NCI-H2081 (cell line): ENCODE measurements around the gene IQUB.
"Not testable (repeated sequence)": the region's sequence is repeated elsewhere in the genome, so short reads cannot be mapped to it uniquely, and the experiment has no call there.

ENCODE experiments used
- DNase-seq, 2 experiments: peaks; one replicate each; lab custom pipeline; 2025; lab: John Stamatoyannopoulos, UW

The IQUB gene

DNA sequence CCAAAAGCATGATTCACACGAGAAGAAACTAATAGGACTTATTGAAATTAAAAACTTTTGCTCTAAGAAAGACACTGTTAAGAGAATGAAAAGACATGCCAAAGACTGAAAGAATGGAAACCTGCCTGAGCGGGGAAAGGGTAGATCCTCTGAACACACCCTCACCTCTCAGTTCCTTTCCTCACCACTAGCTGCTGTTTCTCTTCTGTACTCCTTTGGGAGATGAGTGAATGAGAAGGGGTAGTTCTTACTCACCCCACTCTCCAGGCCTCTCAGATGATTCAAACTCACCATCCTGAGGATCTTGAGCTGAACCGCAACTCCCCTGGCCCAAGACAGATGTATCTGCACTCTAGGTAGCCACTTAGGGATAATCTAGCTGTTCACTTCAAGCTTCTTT lies 41.9 kb downstream of the IQUB start:
- DNase-seq, result no peak

DNA sequence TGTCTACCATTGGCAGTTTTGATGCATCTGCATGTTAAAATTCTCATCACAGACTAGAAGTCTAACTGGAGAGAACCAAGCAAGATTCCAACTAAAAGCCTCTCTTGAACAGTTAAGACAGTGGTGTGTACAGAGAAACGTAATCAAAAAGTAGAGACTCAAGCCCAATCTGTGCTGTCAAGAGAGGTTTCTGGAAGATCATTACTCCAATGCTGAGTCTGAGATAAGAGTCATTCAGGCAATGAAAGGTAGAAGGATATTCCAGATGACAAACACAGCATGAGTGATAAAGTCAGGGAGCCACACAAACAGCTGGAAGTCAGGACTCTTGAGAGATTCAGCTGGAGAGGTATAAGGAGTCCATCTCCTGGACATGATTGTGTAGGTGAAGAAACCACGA lies 48.7 kb downstream of the IQUB start:
- DNase-seq, result no peak

DNA sequence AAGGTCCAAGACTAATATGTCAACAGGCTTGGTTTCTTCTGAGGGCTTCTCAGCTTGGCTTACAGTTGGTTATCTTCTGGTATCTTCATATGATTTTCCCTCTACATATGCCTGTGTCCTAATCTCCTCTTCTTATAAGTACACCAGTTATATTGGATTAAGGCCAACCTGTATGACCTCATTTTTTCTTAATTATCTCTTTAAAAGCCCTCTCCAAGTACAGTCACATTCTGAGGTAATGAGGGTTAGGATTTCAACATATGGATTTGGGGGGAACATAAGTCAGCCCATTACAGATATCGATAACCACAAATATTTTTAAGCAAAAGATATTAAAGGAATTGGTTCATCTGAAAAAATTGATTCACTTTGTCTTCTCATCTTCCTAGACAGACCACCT lies 49.2 kb downstream of the IQUB start:
- DNase-seq, result peak in 1 of 2 experiments; percentile 2

DNA sequence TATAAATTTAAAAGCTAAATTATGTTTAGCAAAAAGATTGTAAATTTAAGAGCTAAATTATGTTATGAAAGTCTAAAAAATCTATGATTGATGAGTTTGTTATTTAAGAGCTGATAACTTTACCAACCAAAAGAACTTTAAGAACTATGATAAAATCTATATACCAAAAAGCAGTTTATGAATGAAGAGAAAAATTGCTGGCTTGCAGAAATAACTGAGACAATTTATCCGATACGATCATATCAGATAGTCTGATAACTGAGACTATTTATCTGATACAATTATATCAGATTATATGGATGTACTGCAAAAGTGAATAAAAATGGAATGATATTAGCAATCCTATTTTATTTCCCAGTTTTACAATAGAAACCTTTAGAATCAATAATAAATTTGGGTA lies 50.2 kb downstream of the IQUB start:
- no peak for DNase-seq

DNA sequence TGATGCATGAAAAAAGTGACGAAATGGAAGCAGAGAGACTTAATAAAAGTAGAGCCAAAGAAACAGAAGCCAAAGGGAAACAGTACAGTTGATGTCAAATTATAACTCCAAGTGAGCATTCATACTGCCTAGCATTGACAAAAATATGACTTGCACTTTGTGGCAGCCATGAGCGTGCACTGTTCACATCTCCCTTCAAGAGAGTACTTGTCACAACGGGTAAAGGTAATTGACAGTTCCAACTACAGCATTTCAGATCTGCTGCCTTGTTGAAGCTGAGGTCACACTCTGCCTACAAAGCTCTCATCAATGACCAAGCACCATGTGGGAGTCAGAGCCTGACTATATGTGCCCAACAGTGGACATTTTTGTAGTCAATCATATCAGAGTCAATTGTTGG lies 54.3 kb downstream of the IQUB start:
- no peak for DNase-seq

DNA sequence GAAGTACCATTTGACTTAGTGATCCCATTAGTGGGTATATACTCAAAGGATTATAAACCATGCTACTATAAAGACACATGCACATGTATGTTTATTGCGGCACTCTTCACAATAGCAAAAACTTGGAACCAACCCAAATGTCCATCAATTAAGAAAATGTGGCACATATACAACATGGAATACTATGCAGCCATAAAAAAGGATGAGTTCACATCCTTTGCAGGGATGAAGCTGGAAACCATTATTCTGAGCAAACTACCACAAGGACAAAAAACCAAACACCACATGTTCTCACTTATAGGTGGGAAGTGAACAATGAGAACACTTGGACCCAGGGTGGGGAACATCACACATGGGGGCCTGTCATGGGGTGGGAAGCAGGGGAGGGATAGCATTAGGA lies 56.3 kb downstream of the IQUB start:
- DNase-seq, result not testable (repeated sequence)

DNA sequence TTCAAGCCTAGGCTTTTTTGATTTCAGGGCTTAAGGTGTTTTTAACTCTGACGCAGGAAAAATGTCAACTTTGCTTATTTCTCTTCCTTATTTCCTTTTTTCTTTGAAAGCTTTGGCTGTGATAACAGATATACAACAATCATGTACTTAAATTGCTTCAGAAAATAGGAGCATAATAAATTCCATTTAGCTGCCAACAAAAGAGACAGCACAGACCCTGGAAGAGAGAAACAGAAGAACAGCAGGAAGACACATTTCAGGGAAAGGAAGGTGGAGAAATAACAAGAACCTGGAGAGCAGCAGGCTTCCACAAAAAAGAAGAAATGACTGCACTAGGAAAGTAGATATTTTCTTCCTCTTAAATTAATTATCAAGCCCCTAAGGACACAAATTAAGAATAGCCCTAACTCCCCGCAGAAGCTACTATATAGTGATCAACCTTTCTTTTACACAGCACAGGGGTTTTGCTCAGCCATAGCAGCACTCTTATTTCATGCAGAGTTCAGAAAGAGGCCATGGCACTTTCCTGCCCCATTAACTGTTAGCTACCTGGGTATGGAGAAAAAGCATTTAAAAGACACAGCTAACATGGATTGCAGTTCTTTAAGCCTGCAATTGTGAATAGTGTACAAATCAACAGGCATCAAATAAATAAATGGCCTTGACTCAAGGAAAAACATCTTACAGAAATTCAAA lies 61.5 kb downstream of the IQUB start:
- no peak for DNase-seq

DNA sequence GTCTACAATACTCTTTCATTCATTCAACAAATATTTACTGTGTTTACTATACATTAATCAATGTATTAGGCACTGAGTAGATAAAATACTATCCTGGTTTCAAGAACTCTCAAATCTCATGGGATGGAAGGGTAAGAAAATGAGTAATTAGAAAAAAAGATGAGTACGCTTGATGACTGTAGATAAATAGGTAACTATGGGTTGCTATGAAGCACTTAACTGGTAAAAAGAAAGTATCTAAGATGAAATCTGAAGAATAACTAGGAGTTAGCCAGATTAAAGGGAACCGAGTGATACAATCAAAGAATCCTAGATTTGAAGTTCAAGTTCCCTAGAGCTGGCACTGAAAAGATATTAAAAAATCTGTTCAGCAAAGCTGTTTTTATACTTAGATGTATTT lies 62.1 kb downstream of the IQUB start:
- no peak for DNase-seq

DNA sequence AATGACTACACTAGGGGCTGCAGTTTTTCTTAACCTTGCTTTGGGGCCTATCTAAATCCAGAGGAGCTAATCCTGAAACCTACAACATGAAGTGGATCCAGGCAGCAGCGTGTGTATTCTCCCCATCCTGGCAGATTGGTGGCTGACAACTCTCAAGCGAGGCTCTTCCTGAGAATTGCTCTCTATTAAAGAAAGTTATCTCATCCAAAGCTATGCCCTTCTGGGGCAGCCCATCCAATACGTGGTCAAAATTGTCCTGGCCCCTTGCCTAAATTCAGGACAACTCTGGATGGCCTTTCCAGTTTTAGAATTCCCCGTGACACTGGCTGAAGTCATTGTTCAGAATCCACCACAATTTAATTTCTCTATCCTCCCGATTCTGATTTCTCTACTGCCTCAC lies 66.1 kb downstream of the IQUB start:
- no peak for DNase-seq

DNA sequence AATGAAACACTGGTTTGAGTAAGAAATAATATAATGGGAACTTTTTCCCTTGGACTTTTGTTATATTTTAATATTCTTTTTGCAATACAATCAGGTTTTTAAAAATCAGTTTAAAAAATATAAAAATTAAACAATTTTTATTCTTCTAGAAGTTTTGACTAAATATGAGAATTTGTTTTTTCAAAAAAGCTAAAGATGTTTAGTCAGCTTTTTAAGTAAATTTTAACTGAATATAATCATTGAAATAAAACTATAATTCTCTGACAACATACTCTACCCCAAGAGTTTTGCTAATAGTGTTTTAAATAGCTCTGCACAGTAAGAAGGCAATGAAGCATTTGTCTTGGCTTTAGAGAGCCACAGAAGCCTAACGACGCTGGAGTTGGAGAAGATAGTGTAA lies 70.5 kb downstream of the IQUB start:
- no peak for DNase-seq

DNA sequence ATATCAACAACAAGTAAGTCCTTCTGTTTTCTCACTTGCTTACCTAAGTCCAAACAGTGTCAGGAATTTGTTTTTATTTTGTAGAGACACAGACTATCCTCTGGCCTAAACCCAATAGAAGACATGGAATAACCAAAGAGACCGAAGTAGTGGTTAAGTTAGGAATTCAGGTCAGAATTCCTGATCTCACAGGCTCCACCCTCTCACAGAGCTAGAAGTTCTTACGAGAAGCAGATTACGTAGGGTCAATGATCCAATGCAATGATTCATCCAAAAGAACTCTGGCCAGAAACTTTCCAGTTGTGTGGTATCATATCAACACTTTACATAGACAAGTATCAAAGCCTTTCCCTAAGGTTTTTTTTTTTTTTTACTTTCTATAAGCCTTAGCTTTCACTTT lies 73.8 kb downstream of the IQUB start:
- DNase-seq, result no peak

DNA sequence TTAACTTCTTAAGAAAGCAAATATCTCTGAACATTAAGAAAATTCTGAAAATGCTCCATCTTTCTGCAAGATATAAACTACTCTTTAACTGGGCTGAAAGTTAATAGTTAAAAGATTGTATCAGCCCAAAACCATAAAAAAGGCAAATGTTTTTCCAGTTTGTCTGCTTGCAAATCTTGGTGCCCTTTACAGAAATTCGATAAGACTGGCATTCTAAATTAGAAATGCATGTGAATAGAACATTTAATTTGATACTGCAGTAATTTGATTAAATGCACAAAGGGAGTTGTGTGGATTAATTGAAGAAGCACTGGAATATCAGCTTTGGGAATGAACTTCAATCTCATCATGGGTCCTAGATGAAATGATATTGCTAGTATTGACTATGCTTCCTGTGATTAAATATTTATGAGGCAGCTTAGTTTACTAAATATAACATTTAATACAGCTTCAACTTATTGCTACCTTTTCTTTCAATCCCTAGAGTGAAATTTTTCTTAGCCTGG lies 78.4 kb downstream of the IQUB start:
- DNase-seq, result no peak

DNA sequence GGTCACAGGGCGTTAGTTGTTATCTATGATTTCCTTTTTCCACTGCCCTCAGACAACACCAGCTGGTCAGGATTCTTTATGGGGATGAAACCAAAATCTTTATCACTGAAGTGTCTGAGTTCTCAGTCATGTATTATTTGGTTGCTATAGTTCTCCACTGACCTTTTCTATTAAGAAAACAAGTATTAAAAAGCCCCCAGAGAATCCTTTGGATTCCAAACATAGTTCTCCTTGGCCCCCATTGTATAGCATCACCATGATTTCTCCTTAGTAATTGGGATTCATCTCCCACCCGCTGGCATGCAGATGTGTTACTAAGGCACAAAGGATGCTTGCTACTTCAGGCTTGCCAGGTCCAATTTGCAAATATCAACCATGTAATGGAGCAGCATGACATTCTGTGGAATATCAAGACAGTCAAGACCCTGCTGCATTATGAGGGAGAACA lies 94.3 kb downstream of the IQUB start:
- DNase-seq, result no peak

DNA sequence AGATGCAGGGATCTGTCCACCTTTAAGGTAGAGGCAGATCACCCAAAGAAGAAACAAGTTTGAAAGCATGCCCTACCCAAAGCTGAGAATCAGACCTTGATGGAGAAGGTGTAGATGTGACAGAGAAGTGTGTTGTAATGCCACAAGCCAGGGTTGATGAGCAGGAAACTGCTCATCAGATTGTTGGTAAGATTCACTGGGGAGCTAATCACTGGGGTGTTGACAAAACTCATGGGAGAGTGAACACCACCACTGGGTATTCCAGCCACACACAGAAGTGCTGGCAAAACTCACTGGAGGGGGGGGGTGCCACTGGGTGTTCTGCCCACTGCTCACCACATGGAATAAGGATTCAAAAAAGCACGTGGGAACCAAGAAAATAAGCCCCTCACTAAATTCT lies 95.2 kb downstream of the IQUB start:
- DNase-seq, result no peak

DNA sequence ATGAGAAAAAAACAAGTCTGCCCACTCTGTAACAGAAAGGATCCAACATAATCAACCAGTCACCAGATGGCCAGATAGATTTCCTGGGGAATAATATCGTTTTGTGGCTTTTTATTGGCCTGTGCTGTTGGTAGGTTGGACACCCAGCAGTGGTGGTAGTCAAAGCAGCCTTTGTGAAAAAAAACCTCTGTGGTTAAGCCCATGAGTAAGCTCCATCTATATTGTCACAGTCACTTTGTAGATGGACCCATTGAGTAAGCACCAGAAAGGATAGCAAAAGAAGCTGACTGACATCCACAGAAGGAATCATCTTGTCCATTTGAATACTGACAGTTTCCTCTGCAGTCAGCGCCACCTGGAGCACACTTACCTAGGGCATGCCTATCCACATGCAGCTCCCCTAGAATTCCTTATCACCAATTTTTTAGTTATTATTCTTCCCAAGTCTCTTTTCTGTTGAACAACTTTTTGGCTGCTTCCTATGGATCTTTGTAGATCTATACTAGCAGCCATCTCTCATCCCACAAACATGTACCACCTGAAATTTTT lies 96.9 kb downstream of the IQUB start:
- DNase-seq, result no peak

DNA sequence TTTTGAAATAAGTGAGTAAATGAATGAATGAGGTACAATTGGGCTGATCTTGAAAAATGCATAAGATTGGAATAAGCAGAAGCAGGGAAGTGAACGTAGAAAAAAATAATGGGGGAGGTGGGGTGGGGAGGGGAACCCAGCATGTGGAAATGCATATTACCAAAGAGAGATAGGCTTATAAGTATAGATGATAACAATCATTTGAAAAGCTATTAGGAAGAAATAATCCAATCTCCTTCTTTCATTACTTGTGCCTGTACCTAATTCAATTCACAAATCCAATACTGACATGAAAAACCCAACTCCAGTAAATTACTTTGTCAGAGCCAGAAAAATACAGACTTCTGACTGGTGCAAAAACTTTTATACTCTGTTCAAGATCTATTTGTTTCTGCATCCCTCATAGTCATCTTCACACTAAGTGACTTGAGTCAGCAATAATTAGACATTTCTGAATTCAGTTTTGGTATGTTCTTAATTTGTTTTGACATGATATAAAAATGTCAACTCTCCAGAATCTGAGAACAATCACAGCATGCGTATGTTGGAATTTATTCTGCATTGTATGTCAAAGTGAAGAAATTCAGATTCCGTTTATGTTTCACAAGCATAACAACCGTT lies 99.2 kb downstream of the IQUB start:
- no peak for DNase-seq

DNA sequence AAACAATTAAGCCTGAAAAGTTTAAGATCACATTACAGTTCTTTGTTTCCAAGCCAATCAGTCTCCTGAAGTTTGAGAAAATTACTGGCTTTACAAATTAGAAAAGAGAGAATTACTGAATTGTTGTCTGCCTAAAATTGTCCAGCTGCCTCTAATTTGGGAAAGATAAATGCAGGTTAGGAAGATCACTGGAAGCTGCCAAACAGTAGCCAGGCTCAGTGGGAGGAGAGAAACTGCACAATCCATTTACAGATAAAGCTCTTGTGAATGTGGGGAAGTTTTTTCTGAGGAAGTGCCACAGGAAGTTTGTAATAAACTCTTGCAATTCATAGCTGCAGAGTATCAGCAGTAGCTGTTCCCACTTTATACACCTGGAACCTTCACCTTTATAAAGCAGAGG lies 100.7 kb downstream of the IQUB start:
- DNase-seq, result peak; percentile 67 to 92

DNA sequence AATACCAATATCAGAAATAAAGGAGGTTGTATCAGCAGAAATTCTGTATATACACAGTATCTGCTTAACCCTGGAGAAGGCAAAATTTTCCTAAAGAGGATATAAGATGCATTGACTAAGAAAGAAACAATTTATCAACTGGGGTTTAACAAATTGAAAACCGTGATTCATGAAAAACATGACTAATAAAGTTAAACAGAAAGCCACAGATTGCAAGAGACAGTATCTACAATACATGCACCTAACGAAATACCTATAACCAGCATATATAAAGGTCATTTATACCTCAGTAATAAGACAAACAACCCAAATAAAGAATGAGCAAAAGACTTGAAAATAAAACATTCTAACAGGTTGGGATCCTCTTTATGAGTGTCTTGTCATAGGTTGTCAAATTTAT lies 101.8 kb downstream of the IQUB start:
- no peak for DNase-seq

DNA sequence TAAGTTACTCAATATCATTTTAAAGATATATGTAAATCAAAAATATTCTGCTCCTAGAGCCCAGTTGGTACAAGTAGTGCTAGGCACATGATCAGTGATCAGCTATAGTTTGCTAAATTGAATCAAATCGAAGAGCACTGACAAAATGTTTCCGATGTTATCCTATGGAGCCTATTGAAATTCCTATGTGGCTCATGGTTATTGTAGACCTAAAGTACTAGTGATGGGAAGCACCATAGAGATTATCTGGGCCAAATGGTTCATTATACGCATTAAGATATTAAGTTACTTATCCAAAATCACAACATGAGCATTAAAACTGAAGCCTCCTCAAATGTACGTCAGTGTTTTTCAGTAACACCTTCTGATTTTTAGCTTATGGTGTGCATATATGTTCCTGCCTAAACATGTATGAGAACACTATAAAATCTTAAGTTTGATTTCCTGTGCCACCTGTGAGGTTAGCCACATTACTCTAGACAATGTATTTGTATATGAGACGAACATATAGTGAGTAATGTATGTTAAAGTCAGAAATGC lies 103.2 kb downstream of the IQUB start:
- peak in 1 of 2 experiments; percentile 17 for DNase-seq

DNA sequence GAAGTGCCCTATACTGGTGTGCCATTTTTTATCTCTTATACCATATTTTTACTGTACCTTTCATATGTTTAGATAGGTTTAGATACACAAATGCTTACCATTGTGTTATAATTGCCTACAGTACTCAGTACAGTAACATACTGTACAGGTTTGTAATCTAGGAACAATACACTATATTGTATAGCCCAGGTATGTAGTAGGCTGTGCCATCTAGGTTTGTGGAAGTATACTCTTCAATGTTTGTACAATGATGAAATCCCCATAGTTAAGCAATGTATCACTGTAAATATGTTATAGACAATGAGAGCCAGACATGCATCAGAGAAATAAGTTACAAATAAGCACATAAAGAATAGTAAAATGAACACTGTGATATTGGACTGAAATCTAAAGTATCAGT lies 109.1 kb downstream of the IQUB start:
- DNase-seq, result no peak

DNA sequence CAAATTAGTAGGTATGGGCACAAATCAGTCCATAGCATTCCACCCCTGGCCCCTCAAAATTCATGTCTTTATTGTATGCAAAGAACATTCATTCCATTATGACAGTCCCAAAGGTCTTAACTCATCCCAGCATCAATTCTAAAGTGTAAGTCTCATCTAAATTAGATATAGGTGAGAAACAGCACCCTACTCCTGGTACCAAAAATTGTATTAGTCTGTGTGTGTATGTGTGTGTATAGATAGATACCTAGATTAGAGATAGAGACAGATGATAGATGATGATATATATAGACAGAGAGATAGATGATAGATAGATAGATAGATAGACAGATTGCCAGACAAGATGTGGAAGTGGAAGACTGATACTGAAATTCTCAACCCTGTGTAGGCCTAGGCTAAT lies 109.9 kb downstream of the IQUB start:
- DNase-seq, result no peak

DNA sequence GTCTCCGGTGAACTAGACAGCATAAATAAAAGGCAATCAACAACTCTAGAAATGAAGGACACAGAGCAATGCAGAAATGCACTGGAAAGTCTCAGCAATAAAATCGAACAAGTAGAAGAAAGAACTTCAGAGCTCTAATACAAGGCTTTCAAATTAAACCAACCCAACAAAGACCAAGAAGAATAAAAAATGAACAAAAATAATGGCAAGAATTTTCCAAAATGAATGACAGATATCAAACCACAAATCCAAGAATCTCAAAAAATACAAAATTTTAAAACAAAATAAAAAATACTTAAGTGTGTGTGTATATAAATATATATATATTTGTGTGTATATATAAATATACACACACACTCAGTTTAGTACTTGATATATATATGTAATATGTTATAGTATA lies 110.8 kb downstream of the IQUB start:
- no peak for DNase-seq

DNA sequence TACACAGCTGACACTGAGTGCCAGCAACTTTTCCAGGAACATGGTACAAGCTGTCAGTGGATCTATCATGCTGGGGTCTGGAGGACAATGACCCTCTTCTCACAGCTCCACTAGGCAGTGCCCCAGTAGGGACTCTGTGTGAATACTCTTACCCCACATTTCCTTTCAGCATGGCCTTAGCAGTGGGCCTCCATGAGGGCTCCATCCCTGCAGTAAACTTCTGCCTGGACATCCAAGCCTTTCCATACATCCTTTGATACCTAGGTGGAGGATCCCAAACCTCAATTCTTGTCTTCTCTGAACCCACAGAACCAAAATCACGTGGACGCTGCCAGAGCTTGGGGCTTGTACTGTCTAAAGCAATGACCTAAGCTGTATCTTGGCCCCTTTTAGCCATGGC lies 116.8 kb downstream of the IQUB start:
- DNase-seq, result no peak
